Tibial nerve (tissue), 4 donors: ENCODE data around the gene COL8A2.

ENCODE experiments used
- EP300 ChIP-seq, 2 donors: sonication (generic); formaldehyde crosslinking; IDR thresholded peaks; one replicate each; pipeline ENCODE4 v1.6.1; 2017; ENCODE audit warnings: antibody characterized with exemption in 2 of 2, mild to moderate bottlenecking in 1 of 2
- POLR2A ChIP-seq, 2 donors: fragments of 450-650 bp; IDR thresholded peaks; one replicate each; pipeline ENCODE4 v1.6.1; 2017; ENCODE audit warnings: antibody characterized with exemption in 2 of 2, mild to moderate bottlenecking in 2 of 2, moderate library complexity in 2 of 2
- TF ChIP-seq, protein P1 (sequence below), 5 experiments: fragments of 200-600 bp in 3 of 5; fragments of 450-650 bp in 2 of 5; sonication (generic) in 3 of 5; IDR thresholded peaks; one replicate each; pipeline ENCODE4 v1.5.1; 2016 to 2019; ENCODE audit warnings: antibody characterized with exemption in 5 of 5, mild to moderate bottlenecking in 3 of 5, moderate library complexity in 2 of 5

DNA sequence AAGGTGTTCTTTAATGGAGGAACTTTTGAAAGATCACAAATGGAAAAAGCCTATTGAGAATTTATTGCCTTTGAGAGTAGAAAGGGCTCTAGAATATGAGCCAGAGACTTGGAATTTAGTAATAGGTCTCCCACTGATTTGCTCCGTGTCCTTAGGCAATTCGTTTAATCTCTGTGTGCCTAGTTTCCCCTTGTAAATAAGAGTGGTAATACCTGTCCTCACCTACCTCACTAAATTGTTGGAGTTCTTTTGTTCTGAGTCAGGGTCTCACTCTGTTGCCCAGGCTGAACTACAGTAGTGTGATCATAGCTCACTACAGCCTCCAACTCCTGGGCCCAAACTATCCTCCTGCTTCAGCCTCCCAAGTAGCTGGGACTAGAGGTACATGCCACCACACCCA, 56.2 kb downstream of the COL8A2 start:
- TF ChIP-seq POLR2A (IDR thresholded peaks at IDR 0.05) = no peak
- TF ChIP-seq, protein P1, sequence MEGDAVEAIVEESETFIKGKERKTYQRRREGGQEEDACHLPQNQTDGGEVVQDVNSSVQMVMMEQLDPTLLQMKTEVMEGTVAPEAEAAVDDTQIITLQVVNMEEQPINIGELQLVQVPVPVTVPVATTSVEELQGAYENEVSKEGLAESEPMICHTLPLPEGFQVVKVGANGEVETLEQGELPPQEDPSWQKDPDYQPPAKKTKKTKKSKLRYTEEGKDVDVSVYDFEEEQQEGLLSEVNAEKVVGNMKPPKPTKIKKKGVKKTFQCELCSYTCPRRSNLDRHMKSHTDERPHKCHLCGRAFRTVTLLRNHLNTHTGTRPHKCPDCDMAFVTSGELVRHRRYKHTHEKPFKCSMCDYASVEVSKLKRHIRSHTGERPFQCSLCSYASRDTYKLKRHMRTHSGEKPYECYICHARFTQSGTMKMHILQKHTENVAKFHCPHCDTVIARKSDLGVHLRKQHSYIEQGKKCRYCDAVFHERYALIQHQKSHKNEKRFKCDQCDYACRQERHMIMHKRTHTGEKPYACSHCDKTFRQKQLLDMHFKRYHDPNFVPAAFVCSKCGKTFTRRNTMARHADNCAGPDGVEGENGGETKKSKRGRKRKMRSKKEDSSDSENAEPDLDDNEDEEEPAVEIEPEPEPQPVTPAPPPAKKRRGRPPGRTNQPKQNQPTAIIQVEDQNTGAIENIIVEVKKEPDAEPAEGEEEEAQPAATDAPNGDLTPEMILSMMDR (IDR thresholded peaks at IDR 0.05) = no peak
- no peak for TF ChIP-seq EP300 (IDR thresholded peaks at IDR 0.05)
